H1 (cell line): ENCODE data around the gene HAT1. TPM values are rescaled to one million over a fixed set of nuclear protein-coding genes. Genes with fewer than 3 reads are reported as not detected.

Experiments
- CTCF ChIA-PET: fragments of 300-600 bp; sonication (Branson Sonifier 250); formaldehyde crosslinking; loops from one replicate; lab custom pipeline; 2021; ENCODE audit not compliant: partially characterized antibody; lab: Charles Lee
- POLR2A ChIA-PET: fragments of 300-600 bp; sonication (Branson Sonifier 250); formaldehyde crosslinking; loops from one replicate; lab custom pipeline; 2021; ENCODE audit warnings: inconsistent platforms; ENCODE audit not compliant: partially characterized antibody; lab: Charles Lee
- DNase-seq, 2 experiments: peaks; one replicate each; pipeline versions ENCODE4 v3.0.0 to v3.0.0-alpha.2; 2010 to 2022; ENCODE audit warnings: low spot score in 2 of 2, low read depth in 1 of 2, mixed read lengths in 1 of 2
- FAIRE-seq: peaks from 2 replicates; lab custom pipeline; 2011; peaks lifted over from hg19 to GRCh38; lab: Jason Lieb, UNC
- H2AFZ ChIP-seq: 2 replicates; pipeline ENCODE4 v1.8.1; 2012; ENCODE audit warnings: low read length, inconsistent platforms
- H2AK5ac ChIP-seq: 2 replicates; pipeline ENCODE4 v1.6.1; 2013; ENCODE audit warnings: low read depth, low read length
- H2BK120ac ChIP-seq: replicated peaks from 2 replicates; pipeline ENCODE3; 2013; ENCODE audit warnings: low read depth, low read length, inconsistent platforms
- H2BK12ac ChIP-seq: 2 replicates; pipeline ENCODE4 v1.6.1; 2013; ENCODE audit warnings: low read depth, low read length
- H2BK15ac ChIP-seq: 2 replicates; pipeline ENCODE4 v1.6.1; 2013; ENCODE audit warnings: low read length
- H2BK20ac ChIP-seq: 2 replicates; pipeline ENCODE4 v1.6.1; 2013; ENCODE audit warnings: low read length
- H2BK5ac ChIP-seq: 2 replicates; pipeline ENCODE4 v1.6.1; 2013; ENCODE audit warnings: low read depth, low read length
- H3K14ac ChIP-seq: 2 replicates; pipeline ENCODE4 v1.6.1; 2013; ENCODE audit warnings: inconsistent platforms; ENCODE audit not compliant: insufficient read length
- H3K18ac ChIP-seq: 2 replicates; pipeline ENCODE4 v1.6.1; 2013; ENCODE audit warnings: low read length; ENCODE audit errors: extremely low read depth
- H3K23ac ChIP-seq: 2 replicates; pipeline ENCODE4 v1.6.1; 2013; ENCODE audit warnings: inconsistent platforms; ENCODE audit not compliant: insufficient read length
- H3K23me2 ChIP-seq: 2 replicates; pipeline ENCODE4 v1.6.1; 2013; ENCODE audit warnings: low read depth, low read length
- H3K27ac ChIP-seq: 2 replicates; pipeline ENCODE4 v1.6.1; 2011; ENCODE audit warnings: low read depth, low read length, inconsistent platforms
- H3K27me3 ChIP-seq, 4 experiments: replicated peaks in 1 of 4; 1 replicate in 1 of 4; 2 replicates in 3 of 4; pipeline versions ENCODE4 v1.6.1 to v1.8.1; 2011 to 2013; ENCODE audit warnings: low read length in 3 of 4, mild to moderate bottlenecking in 3 of 4, inconsistent platforms in 2 of 4, mixed read lengths in 2 of 4, moderate library complexity in 1 of 4; ENCODE audit not compliant: control insufficient read depth in 3 of 4, insufficient read depth in 3 of 4; ENCODE audit errors: extremely low read depth in 1 of 4
- H3K36me3 ChIP-seq, 4 experiments: 2 replicates each; pipeline versions ENCODE4 v1.6.1 to v1.8.1; 2011 to 2013; ENCODE audit warnings: mild to moderate bottlenecking in 4 of 4, low read length in 3 of 4, moderate library complexity in 2 of 4, control low read depth in 1 of 4, inconsistent platforms in 1 of 4; ENCODE audit not compliant: insufficient read depth in 4 of 4, control insufficient read depth in 2 of 4
- H3K4ac ChIP-seq: replicated peaks from 2 replicates; pipeline ENCODE3; 2013; ENCODE audit warnings: low read length, low read depth, mixed read lengths, inconsistent platforms; ENCODE audit not compliant: insufficient read length
- H3K4me1 ChIP-seq, 4 experiments: replicated peaks in 1 of 4; 1 replicate in 1 of 4; 2 replicates in 3 of 4; pipeline versions ENCODE4 v1.6.1 to v1.8.1; 2011 to 2013; ENCODE audit warnings: low read length in 3 of 4, inconsistent platforms in 2 of 4, mixed read lengths in 1 of 4; ENCODE audit not compliant: insufficient read depth in 4 of 4, control insufficient read depth in 3 of 4
- H3K4me2 ChIP-seq, 2 experiments: 2 replicates each; pipeline versions ENCODE4 v1.6.1 to v1.8.1; 2011 to 2013; ENCODE audit warnings: low read depth in 2 of 2, low read length in 2 of 2, control low read depth in 1 of 2, inconsistent platforms in 1 of 2, mild to moderate bottlenecking in 1 of 2; ENCODE audit not compliant: insufficient read depth in 1 of 2
- H3K4me3 ChIP-seq, 4 experiments: fragments of 200-600, 300-600 bp in 1 of 4; sonication (generic), shearing (Covaris generic), sonication (Bioruptor Twin) in 1 of 4; 2 replicates each; pipeline versions ENCODE4 v1.5.1 to v1.8.1; 2011 to 2016; ENCODE audit warnings: low read length in 4 of 4, low read depth in 3 of 4, control low read depth in 2 of 4, inconsistent platforms in 2 of 4, mild to moderate bottlenecking in 2 of 4, mixed read lengths in 1 of 4, moderate library complexity in 1 of 4; ENCODE audit not compliant: insufficient read depth in 2 of 4; ENCODE audit errors: extremely low read depth in 1 of 4
- H3K56ac ChIP-seq: replicated peaks from 2 replicates; pipeline ENCODE3; 2013; ENCODE audit warnings: low read depth, mild to moderate bottlenecking, mixed read lengths, low read length, inconsistent platforms; ENCODE audit not compliant: insufficient read length
- H3K79me1 ChIP-seq: 2 replicates; pipeline ENCODE4 v1.6.1; 2013; ENCODE audit warnings: low read depth, low read length, control low read depth
- H3K79me2 ChIP-seq, 2 experiments: 2 replicates each; pipeline versions ENCODE4 v1.6.1 to v1.8.1; 2012 to 2013; ENCODE audit warnings: low read length in 2 of 2, mild to moderate bottlenecking in 2 of 2, inconsistent platforms in 1 of 2; ENCODE audit not compliant: insufficient read depth in 2 of 2, control insufficient read depth in 1 of 2
- H3K9ac ChIP-seq, 4 experiments: replicated peaks in 1 of 4; 1 replicate in 1 of 4; 2 replicates in 3 of 4; pipeline versions ENCODE4 v1.6.1 to v1.8.1; 2011 to 2013; ENCODE audit warnings: low read depth in 3 of 4, low read length in 3 of 4, control low read depth in 2 of 4, mild to moderate bottlenecking in 2 of 4, moderate library complexity in 2 of 4, inconsistent platforms in 1 of 4; ENCODE audit errors: extremely low read depth in 1 of 4
- H3K9me3 ChIP-seq, 2 experiments: 2 replicates each; pipeline versions ENCODE4 v1.6.1 to v1.8.1; 2012 to 2013; ENCODE audit warnings: mild to moderate bottlenecking in 2 of 2, moderate library complexity in 2 of 2, control low read depth in 1 of 2, inconsistent platforms in 1 of 2, low read depth in 1 of 2, low read length in 1 of 2, mixed read lengths in 1 of 2; ENCODE audit not compliant: insufficient read depth in 2 of 2
- H4K20me1 ChIP-seq, 2 experiments: replicated peaks in 1 of 2; 2 replicates each; pipeline versions ENCODE3 to v1.8.1; 2011 to 2013; ENCODE audit warnings: inconsistent platforms in 2 of 2, low read length in 2 of 2, mild to moderate bottlenecking in 1 of 2; ENCODE audit not compliant: insufficient read depth in 2 of 2, control insufficient read depth in 1 of 2
- H4K5ac ChIP-seq: 2 replicates; pipeline ENCODE4 v1.6.1; 2013; ENCODE audit warnings: low read length, low read depth, mixed read lengths, inconsistent platforms; ENCODE audit not compliant: insufficient read length
- H4K8ac ChIP-seq: 2 replicates; pipeline ENCODE4 v1.8.0; 2013; ENCODE audit warnings: mild to moderate bottlenecking, moderate library complexity, low read length, inconsistent platforms; ENCODE audit not compliant: insufficient read depth; ENCODE audit errors: extremely low read depth
- H4K91ac ChIP-seq: replicated peaks from 2 replicates; pipeline ENCODE3; 2013; ENCODE audit warnings: low read length, mixed read lengths, inconsistent platforms; ENCODE audit not compliant: insufficient read length
- CBX5 ChIP-seq: fragments of 300-800, 300-1000 bp; sonication (generic); IDR thresholded peaks from 2 replicates; pipeline ENCODE4 v1.7.1; 2016; ENCODE audit warnings: antibody characterized with exemption, low read length, low read depth
- CREB1 ChIP-seq: IDR thresholded peaks from 2 replicates; pipeline ENCODE4 v1.6.1; 2012; ENCODE audit warnings: inconsistent platforms
- EGR1 ChIP-seq: IDR thresholded peaks from 2 replicates; pipeline ENCODE4 v1.6.1; 2011; ENCODE audit warnings: low read depth, low read length, borderline replicate concordance
- GTF2F1 ChIP-seq: IDR thresholded peaks from 2 replicates; pipeline ENCODE4 v1.6.1; 2012; ENCODE audit warnings: low read depth, low read length, improper control_type of control experiment, borderline replicate concordance
- HDAC6 ChIP-seq: IDR thresholded peaks from one replicate; pipeline ENCODE4 v1.7.1; 2012; ENCODE audit warnings: low read depth, mild to moderate bottlenecking, inconsistent platforms, low read length, moderate library complexity
- JUN ChIP-seq: IDR thresholded peaks from 2 replicates; pipeline ENCODE4 v1.6.1; 2011; ENCODE audit warnings: low read depth, mild to moderate bottlenecking, improper control_type of control experiment, low read length
- KDM5A ChIP-seq: fragments of 200-600 bp; IDR thresholded peaks from 2 replicates; pipeline ENCODE4 v1.7.1; 2012; ENCODE audit warnings: mild to moderate bottlenecking, low read length, inconsistent platforms, mixed read lengths
- NRF1 ChIP-seq: IDR thresholded peaks from 2 replicates; pipeline ENCODE4 v1.6.1; 2011; ENCODE audit warnings: mild to moderate bottlenecking, low read depth, low read length, improper control_type of control experiment
- RAD21 ChIP-seq, 2 experiments: IDR thresholded peaks in 1 of 2; conservative IDR thresholded peaks in 1 of 2; 2 replicates each; pipeline ENCODE4 v1.6.1; 2011; ENCODE audit warnings: low read depth in 2 of 2, low read length in 2 of 2, improper control_type of control experiment in 1 of 2, inconsistent platforms in 1 of 2, mild to moderate bottlenecking in 1 of 2, moderate library complexity in 1 of 2
- RBBP5 ChIP-seq: IDR thresholded peaks from 2 replicates; pipeline ENCODE4 v1.7.1; 2012; ENCODE audit warnings: low read depth, mild to moderate bottlenecking, inconsistent platforms, low read length, moderate library complexity, borderline replicate concordance
- SP2 ChIP-seq: IDR thresholded peaks from 2 replicates; pipeline ENCODE4 v1.6.1; 2012; ENCODE audit warnings: mild to moderate bottlenecking, low read length, inconsistent platforms
- SP4 ChIP-seq: IDR thresholded peaks from 2 replicates; pipeline ENCODE4 v1.6.1; 2012; ENCODE audit warnings: low read length, inconsistent platforms
- TAF1 ChIP-seq: IDR thresholded peaks from 2 replicates; pipeline ENCODE4 v1.6.1; 2011; ENCODE audit warnings: mild to moderate bottlenecking, low read depth, low read length
- TCF12 ChIP-seq: IDR thresholded peaks from 2 replicates; pipeline ENCODE4 v1.6.1; 2011; ENCODE audit warnings: low read depth, mild to moderate bottlenecking, low read length
- WGBS, 2 experiments: shearing (Covaris generic) in 1 of 2; methylation state at CpG; one replicate each; pipeline versions ENCODE4 v1.1.6 to v1.1.7; 2013 to 2015; ENCODE audit warnings: low lambda C conversion rate in 2 of 2, mixed read lengths in 2 of 2, inconsistent platforms in 1 of 2, low coverage in 1 of 2, missing lambda C conversion rate in 1 of 2; ENCODE audit not compliant: insufficient replicate concordance in 2 of 2, insufficient coverage in 1 of 2, insufficient read length in 1 of 2; ENCODE audit errors: extremely low coverage in 1 of 2, missing lambda C conversion rate in 1 of 2; 5-methylcytosine and 5-hydroxymethylcytosine counted together
- polyA plus RNA-seq, 7 experiments: library from polyadenylated mRNA; depleted of rRNA in 3 of 7; stranded (reverse) in 5 of 7; unstranded in 2 of 7; fragments of >200 nt in 5 of 7; fragments of 200-250 nt in 2 of 7; gene quantifications; 1 replicate in 5 of 7; 2 replicates in 1 of 7; 4 replicates in 1 of 7; pipeline versions ENCODE4 v1.2.1 to v1.2.3, GENCODE V29; 2011 to 2013; ENCODE audit warnings: missing spikeins in 2 of 7, mixed read lengths in 2 of 7
- total RNA-seq: library from RNA; stranded (reverse); fragmentation: NEBNext Ultra II Directional; extraction: Animal tissue kit (Norgen Biotek cat#: 25700); gene quantifications from 2 replicates; pipeline ENCODE4 v1.2.1, GENCODE V29; 2021

The HAT1 gene
- total and polyA plus RNA-seq, 2 of the 8 experiments (the other 6 are each of a cell fraction or from before 2014, with no cell fraction given), result 44.6 to 74.2 TPM

DNA sequence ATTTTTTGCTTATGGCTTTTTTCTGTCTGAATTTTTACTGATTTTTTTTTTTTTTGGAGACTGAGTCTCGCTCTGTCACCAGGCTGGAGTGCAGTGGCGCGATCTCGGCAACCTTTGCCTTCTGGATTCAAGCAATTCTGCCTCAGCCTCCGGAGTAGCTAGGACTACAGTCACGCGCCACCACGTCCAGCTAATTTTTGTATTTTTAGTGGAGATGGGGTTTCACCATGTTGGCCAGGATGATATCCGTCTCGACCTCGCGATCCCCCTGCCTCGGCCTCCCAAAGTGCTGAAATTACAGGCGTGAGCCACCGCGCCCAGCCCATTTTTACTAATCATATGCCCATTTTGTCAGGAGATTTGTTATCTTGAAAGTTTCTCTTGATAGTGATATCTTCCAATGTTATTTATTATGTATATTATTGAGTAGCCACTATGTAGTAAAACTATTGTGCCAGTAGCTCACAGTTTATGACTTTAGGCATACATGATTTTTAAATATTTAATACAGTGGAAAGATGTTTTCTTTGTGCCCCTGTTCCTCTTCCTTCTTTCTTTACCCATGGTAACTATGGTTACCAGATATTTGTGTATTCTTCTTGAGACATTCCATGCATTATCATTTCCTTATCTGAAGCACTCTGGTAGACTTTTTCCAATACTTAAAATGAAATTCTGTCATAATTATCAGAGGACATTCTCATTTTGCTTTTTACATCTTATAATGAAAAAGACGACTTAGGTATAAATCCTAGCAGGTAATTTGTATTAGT lies 2.1 kb downstream of the HAT1 start:
- Histone ChIP-seq H4K91ac (no peak overlapping the region), H3K14ac (no peak overlapping the region), H3K56ac (no peak overlapping the region), H3K23me2 (peaks cover 5% of the 10 kb centered on the region), H3K27me3 (no peaks in the 10 kb centered on the region), H2BK12ac (no peak overlapping the region), H2AFZ (no peak overlapping the region), H3K4me2 (no peak overlapping the region; a peak in 1 of 4 replicates), H2BK5ac (no peak overlapping the region), H3K9ac (no peak overlapping the region), H3K4me3 (no peak overlapping the region), H3K79me2 (peaks cover 0 to 56% of the 10 kb centered on the region in 2 experiments; a peak in 2 of 4 replicates), H3K9me3 (no peaks in the 10 kb centered on the region), H3K27ac (no peak overlapping the region), H3K23ac (no peak overlapping the region), H2AK5ac (no peak overlapping the region), H3K79me1 (no peaks in the 10 kb centered on the region), H3K4me1 (no peaks in the 10 kb centered on the region; a peak in 3 of 7 replicates), H4K20me1 (no peaks in the 10 kb centered on the region), H2BK15ac (no peak overlapping the region), H4K5ac (no peak overlapping the region), H2BK20ac (no peak overlapping the region), H3K36me3 (peaks cover 0 to 15% (median 6%) of the 10 kb centered on the region in 4 experiments; a peak in 3 of 8 replicates), H3K4ac (no peak overlapping the region), H4K8ac (no peak overlapping the region), H3K18ac (no peak overlapping the region), H2BK120ac (no peak overlapping the region)
- ChIA-PET CTCF (interaction anchor here (2.2 kb wide), 1 partner anchor 15 kb away, joined by 7 read pairs; no protein-coding TSS in a partner anchor), POLR2A (interaction anchor here (0.8 kb wide), 1 partner anchor 10 kb away, joined by 3 read pairs; no protein-coding TSS in a partner anchor)
- 92% methylated on average over 17 of the region's 17 CpGs; no CpG with 5 or more reads in 1 of the 2 experiments for WGBS, 2 experiments
- DNase-seq (no peak), FAIRE-seq (no peak)
- TF ChIP-seq CREB1, result no peak
- no peak for TF ChIP-seq KDM5A
- no peak for TF ChIP-seq TAF1
- no peak for TF ChIP-seq TCF12
- TF ChIP-seq EGR1, result no peak
- no peak for TF ChIP-seq NRF1
- no peak for TF ChIP-seq HDAC6
- no peak for TF ChIP-seq CBX5
- no peak for TF ChIP-seq RBBP5
- TF ChIP-seq RAD21 (IDR thresholded peaks at IDR 0.05 in 1 of 2, conservative IDR thresholded peaks at IDR 0.05 in 1 of 2; ENCODE audit: low read depth in 2 of 2, low read length in 2 of 2), result no peak
- no peak for TF ChIP-seq SP2
- TF ChIP-seq SP4, result no peak
- no peak for TF ChIP-seq JUN
- TF ChIP-seq GTF2F1, result no peak
